Measurements from ENCODE around the gene RAD54L2.
"Not testable (repeated sequence)": the region's sequence is repeated elsewhere in the genome, so short reads cannot be mapped to it uniquely, and the experiment has no call there.

The RAD54L2 gene

GRCh38 chr3:51539291-51539941 lies 897 bp downstream of the RAD54L2 start:
- DNase-seq (ENCODE audit: low read depth) = peak; percentile 78

- not testable (repeated sequence) for DNase-seq (ENCODE audit: low read depth)
Measured at GRCh38 chr3:51542596-51542995, 4.1 kb downstream of the RAD54L2 start.

GRCh38 chr3:51544011-51544775 lies 5.7 kb downstream of the RAD54L2 start:
- DNase-seq (ENCODE audit: low read depth) = no peak

DNA sequence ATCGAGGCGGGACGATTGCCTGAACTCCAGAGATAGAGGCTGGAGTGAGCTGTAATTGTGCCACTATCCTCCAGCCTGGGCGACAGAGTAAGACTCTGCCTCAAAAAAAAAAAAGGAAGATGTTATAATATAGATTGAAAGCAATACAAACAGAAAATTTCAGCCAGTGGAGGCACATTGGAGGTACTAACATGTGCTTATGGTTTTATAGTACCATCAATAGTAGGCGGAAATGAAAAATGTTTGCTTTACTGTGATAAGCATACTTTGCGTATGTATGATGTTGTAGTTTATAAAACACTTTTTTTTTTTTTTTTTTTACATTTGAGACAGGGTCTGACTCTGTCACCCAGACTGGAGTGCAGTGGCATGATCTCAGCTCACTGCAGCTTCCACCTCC lies 8.8 kb downstream of the RAD54L2 start:
- no peak for DNase-seq (ENCODE audit: low read depth)

GRCh38 chr3:51549311-51549710 lies 10.8 kb downstream of the RAD54L2 start:
- DNase-seq (ENCODE audit: low read depth) = no peak

DNA sequence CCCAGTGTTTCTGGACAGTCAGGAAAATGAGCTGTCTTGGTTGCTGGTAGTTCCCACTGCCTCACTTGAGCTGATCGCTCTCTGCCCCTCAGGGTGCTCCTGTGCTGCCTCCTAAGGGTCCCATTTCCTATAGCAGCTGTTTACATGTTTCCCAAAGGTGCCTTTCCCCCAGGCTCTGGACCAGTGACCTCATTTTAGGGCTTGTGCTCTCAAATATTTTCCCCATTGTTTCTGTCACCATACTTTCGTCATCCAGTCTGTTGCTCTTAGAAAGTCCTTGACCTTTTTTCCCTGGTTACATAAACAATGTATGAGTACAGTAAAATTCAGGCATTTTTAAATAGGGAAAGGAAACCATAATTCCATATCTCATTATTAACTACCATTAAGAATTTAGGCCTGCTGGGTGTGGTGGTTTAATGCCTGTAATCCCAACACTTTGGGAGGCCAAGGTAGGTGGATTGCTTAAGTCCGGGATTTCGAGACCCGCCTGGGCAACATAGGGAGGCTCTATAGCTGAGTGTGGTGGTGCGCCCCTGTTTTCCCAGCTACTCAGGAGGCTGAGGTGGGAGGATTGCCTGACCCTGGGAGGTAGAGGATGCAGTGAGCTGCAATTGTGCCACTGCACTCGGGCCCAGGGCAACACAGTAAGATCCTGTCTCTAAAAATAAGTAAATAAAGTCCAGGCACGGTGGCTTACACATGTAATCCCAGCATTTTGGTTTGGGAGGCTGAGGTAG lies 11.7 kb downstream of the RAD54L2 start:
- no peak for DNase-seq (ENCODE audit: low read depth)

GRCh38 chr3:51557993-51558392 lies 19.5 kb downstream of the RAD54L2 start:
- no peak for DNase-seq (ENCODE audit: low read depth)

DNA sequence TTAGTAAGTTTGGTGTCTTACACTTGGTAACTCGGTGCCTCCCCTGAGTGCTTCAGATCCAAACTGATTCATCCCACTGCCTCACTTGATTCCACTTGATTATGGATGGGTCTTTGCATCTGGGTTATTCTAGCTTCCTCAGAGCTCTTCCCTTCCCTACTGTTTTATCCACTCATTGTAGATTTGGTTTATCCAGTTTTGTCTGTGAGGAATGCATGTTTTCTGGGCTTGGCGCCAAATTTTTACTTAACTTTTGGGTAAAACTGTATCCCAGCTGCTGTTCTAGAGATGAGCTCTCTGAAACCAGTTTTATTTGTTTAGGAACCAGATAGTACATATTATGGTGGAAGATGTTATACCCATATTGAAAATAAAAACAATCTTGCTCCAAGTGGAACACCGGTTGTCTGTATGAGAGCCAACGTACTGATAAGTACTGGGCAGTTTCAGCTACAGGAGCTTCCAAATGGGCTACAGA lies 20.9 kb downstream of the RAD54L2 start:
- peak; percentile 41 for DNase-seq (ENCODE audit: low read depth)

DNA sequence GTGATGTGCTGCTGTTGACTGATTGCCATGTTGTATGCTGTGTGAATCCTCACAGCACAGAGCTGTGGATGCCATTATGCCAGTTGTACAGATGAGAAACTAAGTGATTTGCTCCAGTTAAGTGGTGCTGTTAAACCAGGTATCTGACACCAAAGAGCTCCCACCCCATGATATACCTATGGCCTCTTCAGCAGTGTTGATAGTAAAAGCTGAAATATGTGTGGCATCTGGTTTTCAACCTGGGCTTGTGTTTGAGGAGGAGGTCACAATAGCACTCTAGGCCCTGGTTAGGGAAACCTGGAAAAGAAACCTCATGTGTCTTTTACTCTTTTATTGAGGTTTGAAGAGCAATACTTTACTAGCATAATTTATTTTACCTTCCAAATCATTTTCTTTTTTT lies 21.4 kb downstream of the RAD54L2 start:
- no peak for DNase-seq (ENCODE audit: low read depth)

GRCh38 chr3:51562403-51562802 lies 23.9 kb downstream of the RAD54L2 start:
- not testable (repeated sequence) for DNase-seq (ENCODE audit: low read depth)

DNA sequence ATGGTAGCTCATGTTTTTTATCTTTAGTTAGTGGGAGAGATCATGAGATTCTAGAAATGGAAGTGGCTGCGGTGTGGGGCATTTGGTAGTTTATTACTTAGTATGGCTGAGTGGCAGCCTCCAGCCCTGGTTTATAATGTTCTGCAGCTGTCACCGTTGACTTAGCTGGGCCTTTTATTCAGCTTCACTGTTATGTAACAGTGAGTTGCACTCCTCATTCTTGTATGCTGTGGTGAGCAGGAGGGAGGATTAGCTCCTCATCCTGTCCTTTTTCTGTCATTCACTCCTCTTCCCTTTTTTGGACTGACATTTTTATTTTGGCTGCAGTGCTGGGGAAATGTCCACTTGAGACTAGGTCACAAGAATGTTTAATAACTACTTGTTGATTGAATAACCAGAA lies 29.5 kb downstream of the RAD54L2 start:
- no peak for DNase-seq (ENCODE audit: low read depth)

GRCh38 chr3:51568996-51569395 lies 30.5 kb downstream of the RAD54L2 start:
- peak; percentile 41 for DNase-seq (ENCODE audit: low read depth)

DNA sequence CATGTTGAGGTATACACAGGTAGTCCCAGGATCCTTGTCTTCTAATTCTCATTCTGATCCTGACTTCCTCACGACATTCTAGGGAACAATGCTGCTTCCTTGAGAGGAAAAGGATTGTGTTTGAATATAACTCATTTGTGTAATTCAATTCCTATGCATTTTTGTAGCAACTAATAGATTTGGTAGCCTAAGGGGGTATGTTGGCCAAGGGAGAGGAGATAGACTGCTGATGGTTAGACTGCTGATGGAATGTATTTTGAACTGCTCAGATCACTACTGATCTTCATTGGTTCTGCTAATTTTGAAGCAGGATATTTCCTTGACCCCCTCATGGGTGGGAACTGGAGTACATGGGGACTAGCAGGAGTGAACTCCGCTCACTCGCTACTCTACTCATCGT lies 39.7 kb downstream of the RAD54L2 start:
- DNase-seq (ENCODE audit: low read depth) = no peak

DNA sequence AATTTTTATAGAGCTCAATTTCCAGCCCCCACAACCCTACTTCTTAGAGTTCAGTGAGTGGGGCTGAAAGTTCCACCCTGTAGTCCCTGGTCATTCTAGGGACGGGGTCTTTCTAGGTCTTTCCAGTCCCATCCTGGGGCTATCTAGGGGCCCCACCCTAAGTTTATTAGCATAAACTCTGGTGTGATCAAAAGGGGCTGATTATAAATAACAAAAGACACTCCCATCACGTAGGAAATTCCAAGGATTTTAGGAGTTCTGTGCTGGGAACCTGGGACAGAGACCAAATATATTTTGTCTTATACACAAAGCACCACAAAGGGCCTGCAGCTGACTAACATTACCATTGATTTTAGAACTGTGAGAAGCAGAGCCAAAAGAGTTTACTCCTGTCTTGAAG lies 41.9 kb downstream of the RAD54L2 start:
- no peak for DNase-seq (ENCODE audit: low read depth)

DNA sequence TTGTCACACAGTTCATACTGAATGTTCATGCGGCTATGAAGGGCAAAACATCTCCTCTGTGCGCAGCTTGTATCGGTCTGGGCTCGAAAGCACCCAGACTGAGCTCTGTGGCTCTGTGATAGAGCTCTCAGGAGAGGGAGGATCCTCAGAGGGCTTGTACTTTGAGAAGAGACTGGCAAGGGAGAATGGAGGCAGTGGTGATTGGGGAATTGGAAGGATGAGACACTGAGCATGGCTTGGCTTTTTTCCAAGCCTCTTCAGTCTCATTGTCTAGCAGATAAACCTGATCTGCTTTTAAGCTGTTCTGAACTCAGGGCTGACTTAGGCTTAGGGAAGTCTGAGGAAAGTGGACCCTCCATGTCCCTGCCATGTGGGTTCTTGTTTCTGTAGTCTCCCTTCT lies 43.0 kb downstream of the RAD54L2 start:
- peak; percentile 33 for DNase-seq (ENCODE audit: low read depth)

- DNase-seq (ENCODE audit: low read depth) = no peak
Measured at GRCh38 chr3:51585197-51585596, 46.7 kb downstream of the RAD54L2 start.

DNA sequence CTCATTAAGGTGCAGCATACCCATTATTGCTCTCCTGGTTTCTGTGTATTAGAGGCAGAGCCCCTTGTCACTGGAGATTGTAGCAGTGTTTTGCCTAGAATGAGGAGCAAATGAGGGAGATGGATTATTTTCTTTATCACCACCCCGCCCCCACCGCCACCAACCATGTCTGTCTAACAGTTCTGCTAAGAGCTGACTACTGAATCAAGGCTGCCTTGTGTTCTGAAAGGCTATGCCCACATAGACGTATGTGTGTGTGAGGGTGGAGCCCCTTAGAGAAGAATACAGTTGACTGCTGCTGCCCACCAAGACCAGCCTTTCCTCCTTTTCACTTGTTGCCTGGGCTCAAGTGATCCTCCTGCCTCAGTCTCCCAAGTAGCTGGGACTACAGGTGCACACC lies 47.4 kb downstream of the RAD54L2 start:
- DNase-seq (ENCODE audit: low read depth) = no peak
